CD14-positive monocyte (primary cell): ENCODE results near the gene CKAP2L. TPM values are rescaled to one million over a fixed set of nuclear protein-coding genes. Genes with fewer than 3 reads are reported as not detected.

Experiments used
- DNase-seq, 3 donors: peaks; one replicate each; pipeline ENCODE4 v3.0.0-alpha.2; 2011 to 2022
- H2AFZ ChIP-seq: 2 replicates; pipeline ENCODE4 v1.6.0; 2012; ENCODE audit warnings: mild to moderate bottlenecking, low read depth, low read length, inconsistent platforms; ENCODE audit not compliant: insufficient read depth, poor library complexity, severe bottlenecking
- H3K27ac ChIP-seq, 2 donors: 1 replicate in 1 of 2; 2 replicates in 1 of 2; pipeline ENCODE4 v1.5.1; 2012 to 2013; ENCODE audit warnings: low read length in 2 of 2, control low read depth in 1 of 2, inconsistent platforms in 1 of 2, low read depth in 1 of 2, mild to moderate bottlenecking in 1 of 2
- H3K27me3 ChIP-seq, 2 donors: one replicate each; pipeline versions ENCODE4 v1.6.0 to v1.6.1; 2011 to 2013; ENCODE audit warnings: low read length in 2 of 2; ENCODE audit not compliant: control insufficient read depth in 2 of 2, insufficient read depth in 2 of 2
- H3K36me3 ChIP-seq, 2 donors: replicated peaks in 1 of 2; 1 replicate in 1 of 2; 2 replicates in 1 of 2; pipeline versions ENCODE4 v1.5.1 to v1.6.1; 2012 to 2013; ENCODE audit warnings: low read length in 2 of 2, control low read depth in 1 of 2, inconsistent platforms in 1 of 2, mild to moderate bottlenecking in 1 of 2; ENCODE audit not compliant: insufficient read depth in 2 of 2, control insufficient read depth in 1 of 2
- H3K4me1 ChIP-seq, 2 donors: 1 replicate in 1 of 2; 2 replicates in 1 of 2; pipeline versions ENCODE4 v1.5.1 to v1.6.1; 2012 to 2013; ENCODE audit warnings: low read length in 2 of 2, control low read depth in 1 of 2, inconsistent platforms in 1 of 2, mild to moderate bottlenecking in 1 of 2, moderate library complexity in 1 of 2; ENCODE audit not compliant: insufficient read depth in 2 of 2, control insufficient read depth in 1 of 2
- H3K4me2 ChIP-seq: replicated peaks from 2 replicates; pipeline ENCODE3; 2012; ENCODE audit warnings: low read length, moderate library complexity, mild to moderate bottlenecking; ENCODE audit not compliant: poor library complexity, severe bottlenecking; ENCODE audit errors: extremely low read depth
- H3K4me3 ChIP-seq, 3 experiments: fragments of 200-600 bp in 1 of 3; sonication (generic) in 1 of 3; replicated peaks in 1 of 3; 1 replicate in 2 of 3; 2 replicates in 1 of 3; pipeline ENCODE4 v1.5.1; 2011 to 2013; ENCODE audit warnings: low read length in 3 of 3, mild to moderate bottlenecking in 3 of 3, control low read depth in 2 of 3, low read depth in 2 of 3, inconsistent platforms in 1 of 3, moderate library complexity in 1 of 3
- H3K79me2 ChIP-seq: 2 replicates; pipeline ENCODE4 v1.6.0; 2012; ENCODE audit warnings: mild to moderate bottlenecking, control low read depth, inconsistent platforms, low read length, moderate library complexity; ENCODE audit not compliant: insufficient read depth
- H3K9ac ChIP-seq: 2 replicates; pipeline ENCODE4 v1.6.0; 2017; ENCODE audit warnings: low read length, mild to moderate bottlenecking; ENCODE audit not compliant: insufficient read depth, poor library complexity, severe bottlenecking
- H3K9me3 ChIP-seq, 2 donors: replicated peaks in 1 of 2; 1 replicate in 1 of 2; 2 replicates in 1 of 2; pipeline versions ENCODE4 v1.5.1 to v1.6.1; 2012 to 2013; ENCODE audit warnings: low read length in 2 of 2, control low read depth in 1 of 2; ENCODE audit not compliant: control insufficient read depth in 1 of 2, insufficient read depth in 1 of 2
- H4K20me1 ChIP-seq: 2 replicates; pipeline ENCODE4 v1.6.0; 2012; ENCODE audit warnings: mild to moderate bottlenecking, low read length, control low read depth, moderate library complexity; ENCODE audit not compliant: insufficient read depth
- H3K27ac Mint-ChIP-seq, 7 donors: one replicate each; pipeline ENCODE4 v1.8.0; 2020; ENCODE audit warnings: mild to moderate bottlenecking in 7 of 7, mixed read lengths in 7 of 7, moderate library complexity in 6 of 7, inconsistent platforms in 2 of 7
- H3K27me3 Mint-ChIP-seq, 3 donors: one replicate each; pipeline ENCODE4 v1.8.0; 2021 to 2022; ENCODE audit warnings: low read depth in 3 of 3, mild to moderate bottlenecking in 3 of 3, mixed read lengths in 3 of 3, moderate library complexity in 3 of 3, inconsistent platforms in 1 of 3
- H3K36me3 Mint-ChIP-seq, 2 donors: one replicate each; pipeline ENCODE4 v1.8.0; 2020; ENCODE audit warnings: mixed read lengths in 2 of 2, inconsistent platforms in 1 of 2, mild to moderate bottlenecking in 1 of 2
- H3K4me1 Mint-ChIP-seq: one replicate; pipeline ENCODE4 v1.8.0; 2020; ENCODE audit warnings: mild to moderate bottlenecking, mixed read lengths
- H3K4me3 Mint-ChIP-seq, 2 donors: one replicate each; pipeline ENCODE4 v1.8.0; 2020; ENCODE audit warnings: mild to moderate bottlenecking in 2 of 2, mixed read lengths in 2 of 2, moderate library complexity in 1 of 2
- H3K9me3 Mint-ChIP-seq, 7 donors: one replicate each; pipeline ENCODE4 v1.8.0; 2020 to 2022; ENCODE audit warnings: mixed read lengths in 7 of 7, mild to moderate bottlenecking in 6 of 7, moderate library complexity in 6 of 7, inconsistent platforms in 2 of 7
- CTCF ChIP-seq: fragments of 200-600 bp; IDR thresholded peaks from one replicate; pipeline ENCODE4 v1.8.0; 2022; ENCODE audit warnings: antibody characterized with exemption, mild to moderate bottlenecking
- WGBS: methylation state at CpG from one replicate; pipeline ENCODE4 v1.1.5; 2013; ENCODE audit warnings: missing lambda C conversion rate; ENCODE audit not compliant: insufficient coverage; 5-methylcytosine and 5-hydroxymethylcytosine counted together
- intact Hi-C, 2 donors: fragments of 100-400 bp; cut with micrococcal nuclease; formaldehyde crosslinking; loops; one replicate each; pipeline versions ENCODE4 v1.15.0 to v1.15.1; 2023
- polyA plus RNA-seq, 3 donors: library from polyadenylated mRNA; depleted of rRNA in 1 of 3; unstranded in 2 of 3; stranded (reverse) in 1 of 3; fragments of 300-500 nt in 2 of 3; fragments of >200 nt in 1 of 3; fragmentation: Illumina TruSeq in 2 of 3; gene quantifications; 1 replicate in 2 of 3; 2 replicates in 1 of 3; pipeline ENCODE4 v1.2.3, GENCODE V29; 2012 to 2021

Gene CKAP2L
- polyA plus RNA-seq, 3 donors = 0.04 to 0.24 TPM; not detected in 1

- 100% methylated on average over 4 of the region's 4 CpGs for WGBS
- H3K79me2 ChIP-seq = no peaks in the 10 kb centered on the region
- peaks cover 15 to 18% of the 10 kb centered on the region in 2 donors for H3K4me1 ChIP-seq
- H3K36me3 ChIP-seq = no peaks in the 10 kb centered on the region
- no peaks in the 10 kb centered on the region for H4K20me1 ChIP-seq
- H2AFZ ChIP-seq = no peak overlapping the region
- H3K4me2 ChIP-seq = no peak overlapping the region
- no peak overlapping the region for H3K4me3 ChIP-seq
- TF ChIP-seq CTCF = no peak
- Mint-ChIP-seq H3K4me3 (no peak overlapping the region), H3K9me3 (peaks cover 0 to 5% (median 0%) of the 10 kb centered on the region in 7 donors), H3K27ac (peak overlapping the region in 4 of 7 donors; percentile 30 to 88 (median 67)), H3K4me1 (peaks cover 14% of the 10 kb centered on the region), H3K36me3 (peaks cover 0 to 3% of the 10 kb centered on the region in 2 donors), H3K27me3 (peaks cover 0 to 5% (median 0%) of the 10 kb centered on the region in 3 donors)
- no peaks in the 10 kb centered on the region for H3K9me3 ChIP-seq
- H3K27ac ChIP-seq = no peak overlapping the region
- no peak for DNase-seq
- intact Hi-C loops = loop anchor here in 1 of 2 donors (5.0 kb wide), 1 partner anchor 34 kb away; no protein-coding TSS in a partner anchor
- H3K9ac ChIP-seq = no peak overlapping the region
- no peaks in the 10 kb centered on the region for H3K27me3 ChIP-seq
Observed at GRCh38 chr2:112800881-112801583, 36.6 kb upstream of the CKAP2L start.

- Histone ChIP-seq H3K4me2 (no peak overlapping the region), H3K27ac (peak overlapping the region; percentile 30 to 63), H2AFZ (no peak overlapping the region), H3K9ac (no peak overlapping the region), H3K4me3 (no peak overlapping the region), H3K4me1 (peaks cover 32 to 35% of the 10 kb centered on the region in 2 donors), H4K20me1 (no peaks in the 10 kb centered on the region), H3K79me2 (no peaks in the 10 kb centered on the region), H3K36me3 (no peaks in the 10 kb centered on the region), H3K9me3 (no peaks in the 10 kb centered on the region), H3K27me3 (no peaks in the 10 kb centered on the region)
- Mint-ChIP-seq H3K4me3 (no peak overlapping the region), H3K4me1 (peaks cover 28% of the 10 kb centered on the region), H3K27me3 (peaks cover 0 to 5% (median 3%) of the 10 kb centered on the region in 3 donors), H3K9me3 (peaks cover 0 to 5% (median 0%) of the 10 kb centered on the region in 7 donors), H3K27ac (peak overlapping the region; percentile 85 to 96 (median 89)), H3K36me3 (peaks cover 0 to 3% of the 10 kb centered on the region in 2 donors)
- WGBS = no CpG with 5 or more reads among the region's 8 CpGs
- no peak for TF ChIP-seq CTCF
- intact Hi-C loops = loop anchor here (5.0 to 10.0 kb wide), 4 partner anchors 33 to 86 kb away; partner anchors contain the start of genes CKAP2L (in 1 of the 2) and IL1B (in 1 of the 2)
- peak; percentile 80 to 98 (median 96) for DNase-seq
Observed at GRCh38 chr2:112798979-112799975, 34.9 kb upstream of the CKAP2L start.
